PFSK-1 (cell line): ENCODE results near the gene OPCML.

Experiments
- FOXP2 ChIP-seq: optimal IDR thresholded peaks from 2 replicates; pipeline ENCODE3; 2011; ENCODE audit warnings: borderline replicate concordance, control low read depth, inconsistent platforms; ENCODE audit not compliant: insufficient read depth; ENCODE audit errors: extremely low read length, extremely low read depth
- POLR2AphosphoS5 ChIP-seq: IDR thresholded peaks from 2 replicates; pipeline ENCODE4 v1.6.1; 2012; ENCODE audit warnings: low read depth, mild to moderate bottlenecking, control low read depth, low read length, moderate library complexity
- SIN3A ChIP-seq: IDR thresholded peaks from 2 replicates; pipeline ENCODE4 v1.6.1; 2012; ENCODE audit warnings: mild to moderate bottlenecking, low read length, moderate library complexity, borderline replicate concordance; ENCODE audit not compliant: insufficient read depth
- TAF1 ChIP-seq: IDR thresholded peaks from 2 replicates; pipeline ENCODE4 v1.6.1; 2012; ENCODE audit warnings: low read length, control low read depth, borderline replicate concordance; ENCODE audit not compliant: insufficient read depth
- TF ChIP-seq, protein P1 (sequence below), 2 experiments: IDR thresholded peaks; 2 replicates each; pipeline versions ENCODE4 v1.6.1 to v1.8.0; 2011 to 2012; ENCODE audit warnings: low read depth in 2 of 2, low read length in 2 of 2, control low read depth in 1 of 2, inconsistent platforms in 1 of 2, mild to moderate bottlenecking in 1 of 2, moderate library complexity in 1 of 2; ENCODE audit not compliant: insufficient read depth in 1 of 2

The OPCML gene

GRCh38 chr11:133064961-133065360 lies 467.3 kb downstream of the OPCML start:
- TF ChIP-seq POLR2AphosphoS5: no peak
- no peak for TF ChIP-seq FOXP2
- TF ChIP-seq TAF1: no peak
- no peak for TF ChIP-seq SIN3A
- TF ChIP-seq, protein P1, sequence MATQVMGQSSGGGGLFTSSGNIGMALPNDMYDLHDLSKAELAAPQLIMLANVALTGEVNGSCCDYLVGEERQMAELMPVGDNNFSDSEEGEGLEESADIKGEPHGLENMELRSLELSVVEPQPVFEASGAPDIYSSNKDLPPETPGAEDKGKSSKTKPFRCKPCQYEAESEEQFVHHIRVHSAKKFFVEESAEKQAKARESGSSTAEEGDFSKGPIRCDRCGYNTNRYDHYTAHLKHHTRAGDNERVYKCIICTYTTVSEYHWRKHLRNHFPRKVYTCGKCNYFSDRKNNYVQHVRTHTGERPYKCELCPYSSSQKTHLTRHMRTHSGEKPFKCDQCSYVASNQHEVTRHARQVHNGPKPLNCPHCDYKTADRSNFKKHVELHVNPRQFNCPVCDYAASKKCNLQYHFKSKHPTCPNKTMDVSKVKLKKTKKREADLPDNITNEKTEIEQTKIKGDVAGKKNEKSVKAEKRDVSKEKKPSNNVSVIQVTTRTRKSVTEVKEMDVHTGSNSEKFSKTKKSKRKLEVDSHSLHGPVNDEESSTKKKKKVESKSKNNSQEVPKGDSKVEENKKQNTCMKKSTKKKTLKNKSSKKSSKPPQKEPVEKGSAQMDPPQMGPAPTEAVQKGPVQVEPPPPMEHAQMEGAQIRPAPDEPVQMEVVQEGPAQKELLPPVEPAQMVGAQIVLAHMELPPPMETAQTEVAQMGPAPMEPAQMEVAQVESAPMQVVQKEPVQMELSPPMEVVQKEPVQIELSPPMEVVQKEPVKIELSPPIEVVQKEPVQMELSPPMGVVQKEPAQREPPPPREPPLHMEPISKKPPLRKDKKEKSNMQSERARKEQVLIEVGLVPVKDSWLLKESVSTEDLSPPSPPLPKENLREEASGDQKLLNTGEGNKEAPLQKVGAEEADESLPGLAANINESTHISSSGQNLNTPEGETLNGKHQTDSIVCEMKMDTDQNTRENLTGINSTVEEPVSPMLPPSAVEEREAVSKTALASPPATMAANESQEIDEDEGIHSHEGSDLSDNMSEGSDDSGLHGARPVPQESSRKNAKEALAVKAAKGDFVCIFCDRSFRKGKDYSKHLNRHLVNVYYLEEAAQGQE (IDR thresholded peaks at IDR 0.05; ENCODE audit: insufficient read depth in 1 of 2, low read depth in 2 of 2, low read length in 2 of 2): no peak

- TF ChIP-seq TAF1: peak; percentile 63; the same call in 1 of the 2 replicates
- TF ChIP-seq, protein P1 (IDR thresholded peaks at IDR 0.05; ENCODE audit: insufficient read depth in 1 of 2, low read depth in 2 of 2, low read length in 2 of 2): 0 out of 4 replicates have a peak, but pooled peaks of 1 of the 2 experiments have one; percentile 38
- TF ChIP-seq SIN3A: no peak
- TF ChIP-seq FOXP2: no peak
- peak; percentile 17; the same call in 1 of the 2 replicates for TF ChIP-seq POLR2AphosphoS5
Measured at GRCh38 chr11:133064152-133064877, 468.0 kb downstream of the OPCML start.

- TF ChIP-seq, protein P1 (IDR thresholded peaks at IDR 0.05; ENCODE audit: insufficient read depth in 1 of 2, low read depth in 2 of 2, low read length in 2 of 2): no peak
- TF ChIP-seq SIN3A: no peak
- TF ChIP-seq FOXP2: no peak
- TF ChIP-seq POLR2AphosphoS5: no peak
- no peak for TF ChIP-seq TAF1
Measured at GRCh38 chr11:133058501-133058900, 473.8 kb downstream of the OPCML start.

DNA sequence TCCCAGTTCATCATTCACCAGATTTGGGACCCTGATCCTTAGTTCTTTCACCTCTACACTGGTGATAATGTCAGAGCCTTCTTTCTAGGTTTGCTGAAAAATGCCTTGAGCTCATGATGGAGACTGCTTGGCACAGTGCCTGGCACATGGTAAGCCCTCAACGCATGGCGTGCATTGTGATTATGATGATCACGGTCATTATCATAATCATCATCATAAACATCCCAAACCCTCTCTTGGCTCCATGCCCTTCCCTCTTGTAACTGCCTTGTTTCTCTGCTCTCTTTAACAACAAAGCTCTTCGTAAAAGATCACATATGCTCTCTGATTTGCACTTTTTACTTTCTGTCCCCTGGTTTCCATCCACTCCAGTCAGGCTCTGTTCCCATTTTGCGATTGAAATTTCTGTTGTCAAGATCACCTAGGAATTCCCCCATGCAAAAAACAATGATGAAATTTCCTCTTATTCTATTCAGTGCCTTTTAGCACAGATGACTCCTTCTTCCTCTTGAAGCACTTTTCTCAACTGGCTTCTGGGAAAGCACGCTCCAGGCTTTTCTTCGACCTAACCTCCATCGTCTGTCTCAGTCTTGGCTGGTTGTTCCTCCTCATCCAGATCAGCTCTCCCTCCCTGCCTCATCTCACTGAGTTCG lies 479.1 kb downstream of the OPCML start:
- TF ChIP-seq FOXP2: no peak
- no peak for TF ChIP-seq POLR2AphosphoS5
- TF ChIP-seq TAF1: no peak
- TF ChIP-seq, protein P1 (IDR thresholded peaks at IDR 0.05; ENCODE audit: insufficient read depth in 1 of 2, low read depth in 2 of 2, low read length in 2 of 2): no peak
- TF ChIP-seq SIN3A: no peak
